GM23338 (cell line): ENCODE measurements around the gene CDK17. TPM values are rescaled to one million over a fixed set of nuclear protein-coding genes. Genes with fewer than 3 reads are reported as not detected.

Experiments
- ATAC-seq: fragments of 200-7000 bp; cut with Tn5 transposase; 3 replicates; pipeline ENCODE4 v1.9.1; 2020
- DNase-seq: peaks from one replicate; pipeline ENCODE4 v3.0.0-alpha.2; 2015; ENCODE audit warnings: low spot score
- H2AFZ ChIP-seq: fragments of 200-600 bp; sonication (generic); 2 replicates; pipeline ENCODE4 v1.8.0; 2016; ENCODE audit warnings: antibody characterized with exemption, mild to moderate bottlenecking, moderate library complexity
- H3F3A ChIP-seq: fragments of 200-600 bp; sonication (generic); replicated peaks from 2 replicates; pipeline ENCODE4 v1.8.0; 2017; ENCODE audit warnings: antibody characterized with exemption, mixed run types, low read depth
- H3K27ac ChIP-seq: fragments of 200-600 bp; sonication (generic); 2 replicates; pipeline ENCODE4 v1.6.1; 2016; ENCODE audit warnings: low read depth
- H3K27me3 ChIP-seq: fragments of 200-600 bp; sonication (generic); 2 replicates; pipeline ENCODE4 v1.8.0; 2016; ENCODE audit warnings: mild to moderate bottlenecking, mixed run types, moderate library complexity; ENCODE audit not compliant: insufficient read depth
- H3K36me3 ChIP-seq: fragments of 200-600 bp; sonication (generic); 2 replicates; pipeline ENCODE4 v1.8.0; 2016; ENCODE audit warnings: mild to moderate bottlenecking; ENCODE audit not compliant: insufficient read depth
- H3K4me1 ChIP-seq: fragments of 200-600 bp; sonication (generic); 2 replicates; pipeline ENCODE4 v1.8.0; 2016; ENCODE audit warnings: mild to moderate bottlenecking, moderate library complexity; ENCODE audit not compliant: insufficient read depth
- H3K4me2 ChIP-seq: fragments of 200-600 bp; sonication (generic); 2 replicates; pipeline ENCODE4 v1.7.1; 2017; ENCODE audit warnings: mixed run types
- H3K4me3 ChIP-seq: fragments of 200-600 bp; sonication (generic); 2 replicates; pipeline ENCODE4 v1.6.1; 2016; ENCODE audit warnings: mixed run types
- H3K79me2 ChIP-seq: fragments of 200-600 bp; sonication (generic); replicated peaks from 2 replicates; pipeline ENCODE4 v1.8.0; 2017; ENCODE audit warnings: mild to moderate bottlenecking; ENCODE audit not compliant: insufficient read depth
- H3K9me2 ChIP-seq: fragments of 200-600 bp; sonication (generic); 2 replicates; pipeline ENCODE4 v1.8.0; 2017; ENCODE audit not compliant: insufficient read depth
- H4K20me1 ChIP-seq: fragments of 200-600 bp; sonication (generic); replicated peaks from 2 replicates; pipeline ENCODE4 v1.8.0; 2017; ENCODE audit warnings: mild to moderate bottlenecking; ENCODE audit not compliant: insufficient read depth
- H3K27ac Mint-ChIP-seq: 2 replicates; pipeline ENCODE4 v1.8.0; 2020; ENCODE audit warnings: inconsistent platforms, mild to moderate bottlenecking, moderate library complexity, mixed read lengths
- H3K27me3 Mint-ChIP-seq: 3 replicates; pipeline ENCODE4 v1.8.0; 2022; ENCODE audit warnings: low read depth, mild to moderate bottlenecking, moderate library complexity, mixed read lengths, inconsistent platforms; ENCODE audit not compliant: insufficient read depth, poor library complexity
- H3K36me3 Mint-ChIP-seq: 3 replicates; pipeline ENCODE4 v1.8.0; 2021; ENCODE audit warnings: low read depth, mild to moderate bottlenecking, inconsistent platforms, moderate library complexity, mixed read lengths
- H3K4me1 Mint-ChIP-seq: 3 replicates; pipeline ENCODE4 v1.8.0; 2020; ENCODE audit warnings: mild to moderate bottlenecking, inconsistent platforms, mixed read lengths
- H3K4me3 Mint-ChIP-seq: 3 replicates; pipeline ENCODE4 v1.8.0; 2021; ENCODE audit warnings: moderate library complexity, mild to moderate bottlenecking, inconsistent platforms, mixed read lengths
- H3K9me3 Mint-ChIP-seq: 3 replicates; pipeline ENCODE4 v1.8.0; 2020; ENCODE audit warnings: moderate library complexity, mild to moderate bottlenecking, inconsistent platforms, mixed read lengths
- CREB1 ChIP-seq: fragments of 250-450 bp; sonication (Bioruptor Pico); IDR thresholded peaks from 2 replicates; pipeline ENCODE4 v1.5.0; 2020; ENCODE audit warnings: low read depth, mild to moderate bottlenecking, moderate library complexity
- CTCF ChIP-seq, 2 experiments: fragments of 200-600 bp in 1 of 2; sonication (generic) in 1 of 2; conservative IDR thresholded peaks; 2 replicates each; pipeline versions ENCODE4 v1.5.1 to v1.6.1; 2016 to 2017; ENCODE audit warnings: antibody characterized with exemption in 2 of 2, low read depth in 2 of 2, mild to moderate bottlenecking in 2 of 2, moderate library complexity in 1 of 2
- ETS1 ChIP-seq: IDR thresholded peaks from 2 replicates; pipeline ENCODE4 v1.6.1; 2016; ENCODE audit warnings: antibody characterized with exemption
- EZH2 ChIP-seq: fragments of 200-600 bp; sonication (generic); IDR thresholded peaks from one replicate; pipeline ENCODE4 v1.8.0; 2017; ENCODE audit warnings: antibody characterized with exemption, mild to moderate bottlenecking, low read depth; ENCODE audit not compliant: unreplicated experiment
- EZH2phosphoT487 ChIP-seq: fragments of 200-600 bp; sonication (generic); IDR thresholded peaks from one replicate; pipeline ENCODE4 v1.8.1; 2018; ENCODE audit warnings: antibody characterized with exemption; ENCODE audit not compliant: unreplicated experiment
- JUNB ChIP-seq: IDR thresholded peaks from one replicate; pipeline ENCODE4 v1.6.1; 2016; ENCODE audit warnings: antibody characterized with exemption; ENCODE audit not compliant: unreplicated experiment
- NANOG ChIP-seq: IDR thresholded peaks from 2 replicates; pipeline ENCODE4 v1.6.1; 2016; ENCODE audit warnings: antibody characterized with exemption, borderline replicate concordance
- POLR2AphosphoS5 ChIP-seq: IDR thresholded peaks from 2 replicates; pipeline ENCODE4 v1.6.1; 2016; ENCODE audit warnings: antibody characterized with exemption, low read depth
- REST ChIP-seq: IDR thresholded peaks from one replicate; pipeline ENCODE4 v1.6.1; 2018; ENCODE audit warnings: antibody characterized with exemption; ENCODE audit not compliant: unreplicated experiment
- STAT1 ChIP-seq: IDR thresholded peaks from one replicate; pipeline ENCODE4 v1.6.1; 2016; ENCODE audit warnings: antibody characterized with exemption; ENCODE audit not compliant: unreplicated experiment
- ZNF114 ChIP-seq: fragments of 250-450 bp; sonication (Bioruptor Pico); IDR thresholded peaks from 2 replicates; pipeline ENCODE4 v1.5.0; 2020; ENCODE audit warnings: mild to moderate bottlenecking, moderate library complexity
- ZNF331 ChIP-seq: fragments of 250-450 bp; sonication (Bioruptor Pico); IDR thresholded peaks from 2 replicates; pipeline ENCODE4 v1.5.0; 2020; ENCODE audit warnings: low read depth, mild to moderate bottlenecking, moderate library complexity
- ZNF462 ChIP-seq: fragments of 250-450 bp; sonication (Bioruptor Pico); IDR thresholded peaks from 2 replicates; pipeline ENCODE4 v1.5.0; 2020; ENCODE audit warnings: mild to moderate bottlenecking, moderate library complexity
- polyA plus RNA-seq: library from polyadenylated mRNA; unstranded; fragments of >200 nt; fragmentation: Nextera tagmentation; extraction: Ambion mirVana; gene quantifications from 2 replicates; pipeline ENCODE4 v1.2.1, GENCODE V29; 2016
- total RNA-seq: library from RNA; depleted of rRNA; stranded (reverse); fragments of >200 nt; shearing (Covaris generic); gene quantifications from 2 replicates; pipeline ENCODE4 v1.2.3, GENCODE V29; 2014

The CDK17 gene
- total and polyA plus RNA-seq, 2 experiments from 2014 or later, result 7.6 to 34.2 TPM

- H3K4me3 ChIP-seq, result no peak overlapping the region
Measured at GRCh38 chr12:96248136-96248931, 151.9 kb downstream of the CDK17 start.

More at GRCh38 chr12:96248136-96248931, 151.9 kb downstream of the CDK17 start:
- no peaks in the 10 kb centered on the region for H3K36me3 ChIP-seq
- no peak overlapping the region for H3K27ac ChIP-seq
- no peaks in the 10 kb centered on the region for H3F3A ChIP-seq
- H3K9me2 ChIP-seq, result no peaks in the 10 kb centered on the region
- Mint-ChIP-seq H3K4me3 (no peak overlapping the region), H3K4me1 (no peaks in the 10 kb centered on the region), H3K27ac (no peak overlapping the region; the same call in 1 of the 2 replicates), H3K9me3 (no peaks in the 10 kb centered on the region), H3K27me3 (peaks cover 3% of the 10 kb centered on the region), H3K36me3 (peaks cover 16% of the 10 kb centered on the region)
- H3K4me2 ChIP-seq, result no peak overlapping the region
- H2AFZ ChIP-seq, result no peak overlapping the region
- H3K79me2 ChIP-seq, result no peaks in the 10 kb centered on the region
- H3K4me1 ChIP-seq, result no peaks in the 10 kb centered on the region
- no peaks in the 10 kb centered on the region for H3K27me3 ChIP-seq
- DNase-seq (no peak), ATAC-seq (no peak)
- H4K20me1 ChIP-seq, result no peaks in the 10 kb centered on the region; the same call in 1 of the 2 replicates
- TF ChIP-seq EZH2 (no peak), NANOG (no peak), CREB1 (no peak), JUNB (no peak), STAT1 (no peak), CTCF (conservative IDR thresholded peaks at IDR 0.05; ENCODE audit: low read depth in 2 of 2) (no peak), ETS1 (no peak), ZNF114 (CRISPR knock-in tag) (no peak), EZH2phosphoT487 (no peak), REST (no peak), ZNF462 (CRISPR knock-in tag) (no peak), ZNF331 (CRISPR knock-in tag) (no peak), POLR2AphosphoS5 (no peak)
